Breast epithelium (tissue), 3 donors: Measurements from ENCODE around the gene NDUFS8.

Source experiments
- POLR2A ChIP-seq: fragments of 450-650 bp; IDR thresholded peaks from one replicate; pipeline ENCODE4 v1.6.1; 2016; ENCODE audit warnings: antibody characterized with exemption, mild to moderate bottlenecking, moderate library complexity
- TF ChIP-seq, protein P1 (sequence below), 3 donors: fragments of 450-650 bp; IDR thresholded peaks; one replicate each; pipeline ENCODE4 v1.5.1; 2016 to 2017; ENCODE audit warnings: antibody characterized with exemption in 3 of 3, mild to moderate bottlenecking in 3 of 3, moderate library complexity in 3 of 3

GRCh38 chr11:68040957-68041591 lies 10.6 kb downstream of the NDUFS8 start:
- TF ChIP-seq, protein P1, sequence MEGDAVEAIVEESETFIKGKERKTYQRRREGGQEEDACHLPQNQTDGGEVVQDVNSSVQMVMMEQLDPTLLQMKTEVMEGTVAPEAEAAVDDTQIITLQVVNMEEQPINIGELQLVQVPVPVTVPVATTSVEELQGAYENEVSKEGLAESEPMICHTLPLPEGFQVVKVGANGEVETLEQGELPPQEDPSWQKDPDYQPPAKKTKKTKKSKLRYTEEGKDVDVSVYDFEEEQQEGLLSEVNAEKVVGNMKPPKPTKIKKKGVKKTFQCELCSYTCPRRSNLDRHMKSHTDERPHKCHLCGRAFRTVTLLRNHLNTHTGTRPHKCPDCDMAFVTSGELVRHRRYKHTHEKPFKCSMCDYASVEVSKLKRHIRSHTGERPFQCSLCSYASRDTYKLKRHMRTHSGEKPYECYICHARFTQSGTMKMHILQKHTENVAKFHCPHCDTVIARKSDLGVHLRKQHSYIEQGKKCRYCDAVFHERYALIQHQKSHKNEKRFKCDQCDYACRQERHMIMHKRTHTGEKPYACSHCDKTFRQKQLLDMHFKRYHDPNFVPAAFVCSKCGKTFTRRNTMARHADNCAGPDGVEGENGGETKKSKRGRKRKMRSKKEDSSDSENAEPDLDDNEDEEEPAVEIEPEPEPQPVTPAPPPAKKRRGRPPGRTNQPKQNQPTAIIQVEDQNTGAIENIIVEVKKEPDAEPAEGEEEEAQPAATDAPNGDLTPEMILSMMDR (IDR thresholded peaks at IDR 0.05) = no peak
- TF ChIP-seq POLR2A = no peak
